GM19240 (cell line): Measurements from ENCODE around the gene DENND1C.
"Not testable (repeated sequence)": the region's sequence is repeated elsewhere in the genome, so short reads cannot be mapped to it uniquely, and the experiment has no call there.

Experiments used
- DNase-seq: peaks from one replicate; pipeline ENCODE4 v3.0.0; 2011; ENCODE audit warnings: low spot score; ENCODE audit not compliant: insufficient read length

DENND1C gene

DNA sequence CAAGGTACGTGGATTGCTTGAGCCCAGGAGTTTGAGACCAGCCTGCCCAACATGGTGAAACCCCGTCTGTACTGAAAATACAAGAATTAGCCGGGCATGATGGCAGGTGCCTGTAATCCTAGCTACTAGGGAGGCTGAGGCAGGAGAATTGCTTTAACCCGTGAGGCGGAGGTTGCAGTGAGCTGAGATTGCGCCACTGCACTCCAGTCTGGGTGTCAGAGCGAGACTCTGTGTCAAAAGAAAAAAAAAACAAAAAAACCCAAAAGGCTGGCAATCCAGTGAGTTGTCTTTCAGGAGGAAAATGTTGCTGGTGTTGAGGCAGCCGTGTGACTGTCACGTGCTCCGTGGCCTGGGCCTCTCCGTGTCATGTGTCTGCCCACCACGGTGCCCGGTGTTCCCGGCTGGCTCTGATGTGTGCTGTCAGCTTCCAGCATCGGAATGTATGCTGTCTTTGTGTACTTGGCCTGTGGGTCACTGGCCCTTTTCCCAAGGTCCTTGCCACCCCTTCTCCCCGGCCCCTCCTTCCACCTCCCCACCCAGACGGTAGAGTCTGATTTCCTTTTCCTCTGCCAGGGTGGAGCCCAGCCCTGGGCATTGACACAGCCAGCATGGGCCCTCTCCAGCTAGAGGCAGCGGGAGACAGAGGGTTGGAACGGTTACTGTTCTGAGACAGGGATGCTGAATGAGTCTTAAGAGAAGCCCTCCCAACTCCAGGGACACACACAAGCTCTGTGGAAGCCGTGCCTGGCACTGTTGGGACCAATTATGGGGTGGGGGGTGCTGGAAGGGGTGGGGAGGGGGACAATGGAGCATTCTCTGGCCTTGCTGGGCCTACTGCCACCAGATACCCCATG is 27.8 kb upstream of the DENND1C start:
- DNase-seq: no peak

DNA sequence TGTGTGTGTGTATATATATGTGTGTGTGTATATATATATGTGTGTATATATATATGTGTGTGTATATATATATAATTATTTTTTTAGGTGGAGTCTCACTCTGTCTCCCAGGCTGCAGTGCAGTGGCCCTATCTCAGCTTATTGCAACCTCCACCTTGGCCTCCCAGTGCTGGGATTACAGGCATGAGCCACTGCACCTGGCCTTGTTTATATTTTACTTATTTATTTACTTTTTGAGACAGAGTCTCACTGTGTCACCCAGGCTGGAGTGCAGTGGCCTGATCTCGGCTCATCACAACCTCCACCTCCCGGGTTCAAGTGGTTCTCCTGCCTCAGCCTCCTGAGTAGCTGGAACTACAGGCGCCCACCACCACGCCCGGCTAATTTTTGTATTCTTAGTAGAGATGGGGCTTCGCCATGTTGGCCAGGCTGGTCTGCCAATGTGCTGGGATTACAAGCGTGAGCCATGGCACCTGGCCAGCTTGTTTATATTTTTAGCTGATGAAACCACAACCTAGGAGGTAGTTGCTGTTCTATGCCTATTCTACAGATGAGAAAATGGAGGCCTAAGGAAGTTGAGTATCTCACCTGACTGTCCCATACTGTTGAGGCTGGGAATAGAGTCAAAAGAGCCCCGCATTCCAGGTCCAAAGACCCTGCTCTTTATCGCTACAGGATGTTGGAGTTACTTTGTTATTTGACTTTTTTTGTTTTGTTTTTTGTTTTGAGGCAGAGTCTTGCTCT is 26.6 kb upstream of the DENND1C start:
- DNase-seq: not testable (repeated sequence)

GRCh38 chr19:6503407-6504201 is 22.0 kb upstream of the DENND1C start:
- DNase-seq: no peak

DNA sequence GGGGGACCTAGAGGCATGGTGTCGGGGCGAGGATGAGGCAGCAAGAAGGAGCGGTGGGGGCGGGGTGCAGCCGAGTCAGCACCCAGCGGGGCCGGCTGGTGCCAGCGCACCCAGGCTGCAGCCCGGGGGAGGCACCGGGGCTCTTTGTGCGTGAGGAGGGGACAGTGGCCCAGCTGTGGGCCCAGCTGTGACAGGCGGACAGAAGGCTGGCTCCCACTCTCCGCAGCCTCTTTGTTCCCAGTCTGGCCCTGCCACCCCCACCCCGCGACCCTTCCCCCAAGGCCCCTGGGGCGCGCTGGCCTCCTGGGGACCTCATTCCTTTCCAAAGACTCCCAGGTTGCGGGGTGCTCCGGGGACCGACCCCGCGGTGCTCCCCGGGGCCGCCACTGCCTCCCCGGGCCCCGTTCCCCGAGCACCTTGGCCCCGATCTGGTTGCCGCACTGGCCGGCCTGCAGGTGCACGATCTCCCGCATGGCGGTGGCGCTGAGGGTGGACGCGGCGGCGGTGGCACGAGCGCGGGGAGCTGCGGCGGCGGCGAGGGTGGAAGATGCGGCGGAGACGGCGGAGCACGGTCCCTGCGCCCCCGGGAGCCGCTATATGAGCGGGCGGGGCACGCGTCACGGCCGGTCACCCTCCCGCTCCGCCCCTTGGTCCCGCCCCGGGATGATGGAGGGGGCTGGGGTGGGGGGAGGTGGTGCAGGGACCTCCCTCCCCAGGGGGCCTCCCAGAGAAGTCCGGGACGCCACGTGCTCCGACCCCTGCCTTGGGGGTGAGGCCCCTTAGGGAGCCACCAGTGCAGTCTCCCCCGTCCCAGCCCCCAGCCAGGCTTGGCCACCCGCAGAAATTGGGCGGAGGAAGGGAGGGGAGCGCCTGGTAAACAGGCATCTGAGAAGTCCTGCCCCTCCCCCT is 20.4 kb upstream of the DENND1C start, which contains the start of gene TUBB4A:
Gene TUBB4A (minus strand): TSS at position 570 of the 909 bp plus-strand sequence. CDS start 97 bp downstream, at position 473.
- DNase-seq: no peak

GRCh38 chr19:6500837-6501739 is 19.5 kb upstream of the DENND1C start:
- DNase-seq: no peak

DNA sequence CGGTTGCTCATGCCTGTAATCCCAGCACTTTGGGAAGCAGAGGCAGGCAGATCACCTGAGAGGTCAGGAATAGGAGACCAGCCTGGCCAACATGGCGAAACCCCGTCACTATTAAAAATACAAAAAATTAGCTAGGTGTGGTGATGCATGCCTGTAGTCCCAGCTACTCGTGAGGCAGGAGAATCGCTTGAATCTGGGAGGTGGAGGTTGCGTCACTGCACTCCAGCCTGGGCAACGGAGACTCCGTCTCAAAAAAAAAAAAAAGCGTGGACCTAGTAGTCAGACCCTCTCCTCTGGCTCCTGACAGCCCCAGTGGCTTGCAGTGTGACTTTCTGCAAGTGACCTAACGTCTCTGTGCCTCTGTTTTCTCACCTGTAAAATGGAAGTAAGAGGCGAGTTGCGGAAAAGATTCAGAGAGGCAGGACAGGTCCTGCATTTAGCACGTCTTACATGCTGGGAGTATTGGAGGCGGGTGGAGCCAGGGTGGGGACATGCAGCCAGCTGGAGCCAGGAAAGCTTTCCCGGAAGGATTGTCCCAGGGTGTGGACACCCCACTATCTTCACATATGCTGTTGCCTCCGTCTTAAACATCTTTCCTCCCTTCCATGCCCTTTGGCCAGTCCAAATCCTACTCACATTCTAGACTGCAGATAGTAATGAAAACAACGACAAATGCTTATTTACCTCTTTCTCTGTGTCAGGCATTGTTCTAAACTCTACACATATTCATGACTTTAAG is 17.6 kb upstream of the DENND1C start:
- no peak for DNase-seq

DNA sequence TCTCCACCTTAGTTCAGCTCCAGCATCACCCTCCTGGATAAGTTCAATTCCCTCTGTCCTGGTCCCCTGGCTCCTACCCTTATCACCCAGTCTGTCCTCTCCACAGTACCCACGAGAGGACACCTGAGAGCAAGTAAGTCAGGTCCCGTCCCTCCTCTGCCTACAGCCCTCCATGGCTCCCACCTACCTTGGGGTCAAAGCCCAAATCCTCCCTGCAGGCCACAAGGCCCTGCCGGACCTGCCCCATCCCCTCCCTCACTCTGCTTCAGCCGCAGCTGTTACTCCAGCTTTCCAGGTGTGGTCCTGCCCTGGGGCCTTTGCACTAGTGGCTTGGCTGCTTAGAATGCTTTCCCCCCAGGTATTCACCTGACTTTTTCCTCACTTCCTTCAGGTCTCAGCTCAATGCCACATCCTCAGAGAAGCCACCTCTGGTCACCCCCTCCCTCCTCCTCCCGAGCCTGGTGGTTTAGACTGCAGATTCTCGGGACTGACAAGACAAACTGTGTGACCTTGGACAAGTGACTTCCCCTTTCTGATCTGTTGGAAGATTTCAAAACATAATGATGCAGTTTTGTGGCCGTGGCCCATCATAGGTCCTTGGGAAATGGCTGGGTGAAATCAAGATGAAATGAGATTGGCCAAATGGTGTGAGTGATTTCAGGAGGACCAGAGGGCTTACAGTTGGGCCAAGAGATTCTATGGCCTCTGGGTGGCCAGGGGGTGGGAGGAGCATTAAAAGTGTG is 16.9 kb upstream of the DENND1C start:
- no peak for DNase-seq

DNA sequence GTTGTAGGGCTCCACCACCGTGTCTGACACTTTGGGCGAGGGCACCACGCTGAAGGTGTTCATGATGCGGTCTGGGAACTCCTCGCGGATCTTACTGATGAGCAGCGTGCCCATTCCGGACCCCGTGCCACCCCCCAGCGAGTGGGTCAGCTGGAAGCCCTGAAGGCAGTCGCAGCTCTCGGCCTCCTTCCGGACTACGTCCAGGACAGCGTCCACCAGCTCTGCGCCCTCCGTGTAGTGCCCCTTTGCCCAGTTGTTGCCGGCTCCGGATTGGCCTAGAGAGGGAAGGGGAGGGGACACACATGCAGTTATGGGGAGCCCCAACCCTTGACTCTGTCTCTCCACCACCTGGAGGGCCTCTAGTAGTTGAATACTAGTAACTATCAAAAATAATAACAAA is 14.4 kb upstream of the DENND1C start:
- DNase-seq: no peak

DNA sequence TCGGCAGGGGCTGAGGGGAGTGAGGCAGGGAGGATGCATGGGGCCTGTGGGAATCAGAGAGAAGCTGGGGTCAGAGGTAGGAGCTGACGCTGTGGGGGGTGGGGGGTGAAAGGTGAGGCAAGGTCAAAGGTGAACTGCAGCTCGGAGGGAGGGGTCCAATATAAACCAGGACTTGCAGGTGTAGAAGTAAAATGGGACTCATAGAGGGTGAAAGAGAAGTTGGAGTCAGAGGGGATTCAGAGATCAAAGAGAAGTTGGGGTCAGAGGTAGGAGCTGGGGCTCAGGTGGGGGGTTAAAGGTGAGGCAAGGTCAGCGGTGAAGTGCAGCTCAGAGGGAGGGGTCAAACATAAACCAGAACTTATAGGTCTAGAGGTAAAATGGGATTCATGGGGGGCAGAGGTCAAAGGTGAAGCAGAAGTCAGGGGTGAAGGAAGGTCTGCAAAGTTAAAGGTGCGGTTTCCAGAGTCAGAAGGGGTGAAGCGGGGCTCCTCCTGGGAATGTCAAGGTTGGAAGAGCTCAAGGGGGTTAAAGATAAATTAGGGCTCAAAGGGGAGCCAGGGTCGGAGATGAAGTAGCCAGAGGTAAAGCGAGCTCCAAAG is 12.9 kb upstream of the DENND1C start:
- no peak for DNase-seq

GRCh38 chr19:6491802-6492592 is 10.4 kb upstream of the DENND1C start:
- DNase-seq: no peak

DNA sequence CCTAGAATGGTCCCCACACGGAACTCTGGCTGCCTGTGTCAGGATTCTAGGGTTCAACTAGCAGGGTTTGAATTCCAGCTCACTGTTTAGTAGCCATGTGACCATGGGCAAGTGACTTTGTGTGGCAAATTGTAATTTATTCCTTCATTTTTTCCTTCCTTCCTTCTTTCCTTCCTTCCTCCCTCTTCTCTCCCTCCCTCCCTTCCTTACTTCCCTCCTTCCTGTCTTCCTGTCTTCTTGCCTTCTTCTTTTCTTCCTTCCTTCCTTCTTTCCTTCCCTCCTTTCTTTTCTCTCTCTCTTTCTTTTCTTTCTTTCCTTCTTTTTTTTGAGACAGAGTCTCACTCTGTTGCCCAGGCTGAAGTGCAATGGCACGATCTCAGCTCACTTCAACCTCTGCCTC is 8.5 kb upstream of the DENND1C start:
- no peak for DNase-seq

- DNase-seq: peak; percentile 64
Observed at GRCh38 chr19:6489278-6490061, 7.9 kb upstream of the DENND1C start.

GRCh38 chr19:6484831-6485230 is 3.2 kb upstream of the DENND1C start:
- DNase-seq: no peak

DNA sequence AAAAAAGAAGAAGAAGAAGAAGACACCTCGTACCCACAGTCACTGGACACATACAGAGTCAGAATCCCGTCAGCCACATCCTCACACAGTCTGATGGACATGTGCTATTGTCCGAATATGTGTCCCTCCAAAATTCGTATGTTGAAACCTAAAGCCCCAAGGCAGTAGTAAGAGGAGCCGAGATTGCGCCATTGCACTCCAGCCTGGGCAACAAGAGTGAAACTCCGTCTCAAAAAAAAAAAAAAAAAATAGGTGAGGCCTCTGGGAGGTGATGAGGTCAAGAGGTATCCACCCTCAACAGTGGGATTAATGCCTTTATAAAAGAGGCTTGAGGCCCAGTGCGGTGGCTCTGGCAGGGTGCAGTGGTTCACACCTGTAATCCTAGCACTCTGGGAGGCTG is 2.6 kb upstream of the DENND1C start:
- DNase-seq: no peak

- DNase-seq: no peak
Observed at GRCh38 chr19:6483235-6483634, 1.6 kb upstream of the DENND1C start.

DNA sequence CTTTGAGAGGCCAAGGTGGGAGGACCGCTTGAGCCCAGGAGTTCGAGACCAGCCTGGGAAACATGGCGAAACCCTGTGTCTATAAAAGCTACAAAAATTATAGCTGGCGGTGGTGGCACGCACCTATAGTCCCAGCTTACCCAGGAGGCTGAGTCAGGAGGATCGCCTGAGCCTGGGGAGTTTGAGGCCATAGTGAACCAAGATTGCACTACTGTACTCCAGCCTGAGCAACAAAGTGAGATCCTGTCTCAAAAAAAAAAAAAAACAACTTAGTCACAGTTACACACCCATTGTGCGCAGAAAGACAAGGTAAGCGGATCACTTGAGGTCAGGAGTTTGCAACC is 728 bp upstream of the DENND1C start:
- DNase-seq: no peak
